Neural cell (in vitro differentiated cells): ENCODE results near the gene ANKEF1.

Experiments used
- EZH2 ChIP-seq: fragments of 200-600, 300-800 bp; shearing (Covaris generic), sonication (generic); IDR thresholded peaks from 2 replicates; pipeline ENCODE4 v1.6.1; 2014; ENCODE audit warnings: antibody characterized with exemption, low read length, borderline replicate concordance, mild to moderate bottlenecking; ENCODE audit not compliant: insufficient read depth, poor library complexity, severe bottlenecking
- POLR2AphosphoS5 ChIP-seq: IDR thresholded peaks from 2 replicates; pipeline ENCODE4 v1.6.1; 2012
- TF ChIP-seq, protein P1 (sequence below): fragments of 450-650 bp; IDR thresholded peaks from 2 replicates; pipeline ENCODE4 v1.5.1; 2014; ENCODE audit warnings: antibody characterized with exemption, mild to moderate bottlenecking, moderate library complexity; ENCODE audit not compliant: poor library complexity, severe bottlenecking

DNA sequence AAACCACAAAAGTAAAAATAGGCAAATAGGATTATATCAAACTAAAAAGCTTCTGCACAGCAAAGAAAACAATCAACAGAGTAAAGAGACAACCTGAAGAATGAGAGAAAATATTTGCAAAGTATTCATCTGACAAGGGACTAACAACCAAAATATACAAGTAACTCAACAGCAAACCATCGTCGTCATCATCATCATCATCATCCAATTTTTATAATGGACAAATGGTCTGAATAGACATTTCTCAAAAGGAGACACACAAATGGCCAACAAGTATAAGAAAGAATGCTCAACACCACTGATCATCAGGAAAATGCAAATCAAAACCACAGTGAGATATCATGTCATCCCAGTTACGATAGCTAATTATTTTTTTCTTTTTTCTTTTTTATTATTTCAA, 62.0 kb downstream of the ANKEF1 start:
- TF ChIP-seq POLR2AphosphoS5, result no peak
- TF ChIP-seq, protein P1, sequence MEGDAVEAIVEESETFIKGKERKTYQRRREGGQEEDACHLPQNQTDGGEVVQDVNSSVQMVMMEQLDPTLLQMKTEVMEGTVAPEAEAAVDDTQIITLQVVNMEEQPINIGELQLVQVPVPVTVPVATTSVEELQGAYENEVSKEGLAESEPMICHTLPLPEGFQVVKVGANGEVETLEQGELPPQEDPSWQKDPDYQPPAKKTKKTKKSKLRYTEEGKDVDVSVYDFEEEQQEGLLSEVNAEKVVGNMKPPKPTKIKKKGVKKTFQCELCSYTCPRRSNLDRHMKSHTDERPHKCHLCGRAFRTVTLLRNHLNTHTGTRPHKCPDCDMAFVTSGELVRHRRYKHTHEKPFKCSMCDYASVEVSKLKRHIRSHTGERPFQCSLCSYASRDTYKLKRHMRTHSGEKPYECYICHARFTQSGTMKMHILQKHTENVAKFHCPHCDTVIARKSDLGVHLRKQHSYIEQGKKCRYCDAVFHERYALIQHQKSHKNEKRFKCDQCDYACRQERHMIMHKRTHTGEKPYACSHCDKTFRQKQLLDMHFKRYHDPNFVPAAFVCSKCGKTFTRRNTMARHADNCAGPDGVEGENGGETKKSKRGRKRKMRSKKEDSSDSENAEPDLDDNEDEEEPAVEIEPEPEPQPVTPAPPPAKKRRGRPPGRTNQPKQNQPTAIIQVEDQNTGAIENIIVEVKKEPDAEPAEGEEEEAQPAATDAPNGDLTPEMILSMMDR, result no peak
- no peak for TF ChIP-seq EZH2
